Activated T-cell treated with anti-CD3 and anti-CD28 coated beads, Interleukin-2, amount 50 U/mL, for 4 hours (primary cell): ENCODE measurements around the gene ACAD11. TPM values are rescaled to one million over a fixed set of nuclear protein-coding genes. Genes with fewer than 3 reads are reported as not detected.

ENCODE experiments used
- ATAC-seq, 2 donors: fragments of 200-7000 bp; cut with Tn5 transposase; one replicate each; pipeline ENCODE4 v1.10.0; 2021
- DNase-seq: peaks from one replicate; pipeline ENCODE4 v3.0.0-alpha.2; 2020
- H3K27me3 Mint-ChIP-seq: one replicate; pipeline ENCODE4 v1.8.0; 2021; ENCODE audit warnings: low read depth, mixed read lengths
- H3K36me3 Mint-ChIP-seq: one replicate; pipeline ENCODE4 v1.8.0; 2022; ENCODE audit warnings: mixed read lengths; ENCODE audit not compliant: insufficient read depth
- H3K4me1 Mint-ChIP-seq: one replicate; pipeline ENCODE4 v1.8.0; 2021; ENCODE audit warnings: low read depth, mixed read lengths
- H3K4me3 Mint-ChIP-seq: one replicate; pipeline ENCODE4 v1.8.0; 2021; ENCODE audit warnings: mild to moderate bottlenecking, moderate library complexity, mixed read lengths
- H3K9me3 Mint-ChIP-seq: one replicate; pipeline ENCODE4 v1.8.0; 2021; ENCODE audit warnings: mixed read lengths
- total RNA-seq, 3 donors: library from RNA; stranded (reverse); gene quantifications; one replicate each; pipeline ENCODE4 v1.2.1, GENCODE V29; 2021

Gene ACAD11
- total RNA-seq, 3 donors from 2014 or later = 6.5 to 12.1 (median 10.8) TPM

GRCh38 chr3:132544130-132544529 lies 115.5 kb downstream of the ACAD11 start:
- H3K36me3 Mint-ChIP-seq = peaks cover 8% of the 10 kb centered on the region
- DNase-seq (no peak), ATAC-seq (no peak)
- no peaks in the 10 kb centered on the region for H3K27me3 Mint-ChIP-seq
- peaks cover 11% of the 10 kb centered on the region for H3K4me1 Mint-ChIP-seq
- no peak overlapping the region for H3K4me3 Mint-ChIP-seq
- H3K9me3 Mint-ChIP-seq = no peaks in the 10 kb centered on the region

- Mint-ChIP-seq H3K36me3 (peaks cover 10% of the 10 kb centered on the region), H3K27me3 (no peaks in the 10 kb centered on the region), H3K4me1 (peaks cover 11% of the 10 kb centered on the region), H3K9me3 (no peaks in the 10 kb centered on the region), H3K4me3 (no peak overlapping the region)
- no peak for DNase-seq
- ATAC-seq = peak; percentile 18 to 32
Measured at GRCh38 chr3:132543011-132543739, 116.4 kb downstream of the ACAD11 start.

- ATAC-seq = no peak
- no peak for DNase-seq
- H3K4me1 Mint-ChIP-seq = peaks cover 11% of the 10 kb centered on the region
- H3K9me3 Mint-ChIP-seq = no peaks in the 10 kb centered on the region
- H3K36me3 Mint-ChIP-seq = peaks cover 12% of the 10 kb centered on the region
- no peaks in the 10 kb centered on the region for H3K27me3 Mint-ChIP-seq
- H3K4me3 Mint-ChIP-seq = no peak overlapping the region
Measured at GRCh38 chr3:132542577-132542976, 117.0 kb downstream of the ACAD11 start.

GRCh38 chr3:132539681-132540080 lies 119.9 kb downstream of the ACAD11 start:
- no peaks in the 10 kb centered on the region for H3K27me3 Mint-ChIP-seq
- no peak for ATAC-seq

GRCh38 chr3:132538072-132538471 lies 121.5 kb downstream of the ACAD11 start:
- DNase-seq = no peak
- no peak overlapping the region for H3K4me3 Mint-ChIP-seq
- ATAC-seq = no peak
- no peaks in the 10 kb centered on the region for H3K27me3 Mint-ChIP-seq
- peaks cover 7% of the 10 kb centered on the region for H3K4me1 Mint-ChIP-seq
- H3K9me3 Mint-ChIP-seq = no peaks in the 10 kb centered on the region
- peaks cover 32% of the 10 kb centered on the region for H3K36me3 Mint-ChIP-seq

More at GRCh38 chr3:132539681-132540080, 119.9 kb downstream of the ACAD11 start:
- H3K4me3 Mint-ChIP-seq = no peak overlapping the region
- peaks cover 11% of the 10 kb centered on the region for H3K4me1 Mint-ChIP-seq
- no peak for DNase-seq
- peaks cover 27% of the 10 kb centered on the region for H3K36me3 Mint-ChIP-seq
- H3K9me3 Mint-ChIP-seq = no peaks in the 10 kb centered on the region

- Mint-ChIP-seq H3K9me3 (no peaks in the 10 kb centered on the region), H3K4me1 (peaks cover under 1% of the 10 kb centered on the region), H3K27me3 (no peaks in the 10 kb centered on the region), H3K4me3 (no peak overlapping the region), H3K36me3 (peaks cover 32% of the 10 kb centered on the region)
- ATAC-seq = no peak
- no peak for DNase-seq
Measured at GRCh38 chr3:132537297-132537696, 122.3 kb downstream of the ACAD11 start.

GRCh38 chr3:132536442-132537153 lies 123.0 kb downstream of the ACAD11 start:
- H3K4me1 Mint-ChIP-seq = no peaks in the 10 kb centered on the region
- ATAC-seq = peak in 1 of 2 donors; percentile 46
- H3K9me3 Mint-ChIP-seq = no peaks in the 10 kb centered on the region
- no peak for DNase-seq
- peaks cover 32% of the 10 kb centered on the region for H3K36me3 Mint-ChIP-seq
- H3K4me3 Mint-ChIP-seq = no peak overlapping the region
- H3K27me3 Mint-ChIP-seq = no peaks in the 10 kb centered on the region

GRCh38 chr3:132535575-132536441 lies 123.8 kb downstream of the ACAD11 start:
- peak; percentile 46 for DNase-seq
- no peaks in the 10 kb centered on the region for H3K4me1 Mint-ChIP-seq
- peaks cover 34% of the 10 kb centered on the region for H3K36me3 Mint-ChIP-seq

GRCh38 chr3:132530624-132531023 lies 129.0 kb downstream of the ACAD11 start:
- DNase-seq (no peak), ATAC-seq (no peak)
- no peaks in the 10 kb centered on the region for H3K4me1 Mint-ChIP-seq
- no peaks in the 10 kb centered on the region for H3K27me3 Mint-ChIP-seq
- no peaks in the 10 kb centered on the region for H3K9me3 Mint-ChIP-seq
- peaks cover 37% of the 10 kb centered on the region for H3K36me3 Mint-ChIP-seq
- no peak overlapping the region for H3K4me3 Mint-ChIP-seq

More at GRCh38 chr3:132535575-132536441, 123.8 kb downstream of the ACAD11 start:
- Mint-ChIP-seq H3K4me3 (no peak overlapping the region), H3K9me3 (no peaks in the 10 kb centered on the region), H3K27me3 (no peaks in the 10 kb centered on the region)
- peak; percentile 43 for ATAC-seq

GRCh38 chr3:132522353-132522752 lies 137.3 kb downstream of the ACAD11 start:
- H3K4me1 Mint-ChIP-seq = no peaks in the 10 kb centered on the region
- no peaks in the 10 kb centered on the region for H3K9me3 Mint-ChIP-seq
- ATAC-seq = no peak
- H3K27me3 Mint-ChIP-seq = no peaks in the 10 kb centered on the region
- H3K36me3 Mint-ChIP-seq = peaks cover 38% of the 10 kb centered on the region
- no peak for DNase-seq
- no peak overlapping the region for H3K4me3 Mint-ChIP-seq

- H3K4me1 Mint-ChIP-seq = no peaks in the 10 kb centered on the region
- no peak for ATAC-seq
- no peaks in the 10 kb centered on the region for H3K9me3 Mint-ChIP-seq
- no peak for DNase-seq
- no peak overlapping the region for H3K4me3 Mint-ChIP-seq
- peaks cover 42% of the 10 kb centered on the region for H3K36me3 Mint-ChIP-seq
- no peaks in the 10 kb centered on the region for H3K27me3 Mint-ChIP-seq
Measured at GRCh38 chr3:132521901-132522300, 137.7 kb downstream of the ACAD11 start.

- Mint-ChIP-seq H3K36me3 (peaks cover 47% of the 10 kb centered on the region), H3K4me1 (no peaks in the 10 kb centered on the region), H3K4me3 (no peak overlapping the region), H3K9me3 (no peaks in the 10 kb centered on the region), H3K27me3 (no peaks in the 10 kb centered on the region)
- no peak for ATAC-seq
- no peak for DNase-seq
Measured at GRCh38 chr3:132519914-132520313, 139.7 kb downstream of the ACAD11 start.

GRCh38 chr3:132517311-132517710 lies 142.3 kb downstream of the ACAD11 start:
- no peaks in the 10 kb centered on the region for H3K9me3 Mint-ChIP-seq
- H3K27me3 Mint-ChIP-seq = no peaks in the 10 kb centered on the region
- DNase-seq = no peak
- peaks cover 48% of the 10 kb centered on the region for H3K36me3 Mint-ChIP-seq
- ATAC-seq = no peak
- no peaks in the 10 kb centered on the region for H3K4me1 Mint-ChIP-seq
- H3K4me3 Mint-ChIP-seq = no peak overlapping the region

GRCh38 chr3:132513057-132513456 lies 146.6 kb downstream of the ACAD11 start:
- Mint-ChIP-seq H3K36me3 (peaks cover 51% of the 10 kb centered on the region), H3K4me1 (no peaks in the 10 kb centered on the region), H3K4me3 (no peak overlapping the region), H3K27me3 (no peaks in the 10 kb centered on the region), H3K9me3 (no peaks in the 10 kb centered on the region)
- DNase-seq (no peak), ATAC-seq (no peak)
